Thoracic aorta (tissue), 2 donors: ENCODE data around the gene PCDHGA11. TPM values are rescaled to one million over a fixed set of nuclear protein-coding genes. Genes with fewer than 3 reads are reported as not detected.

Experiments used
- ATAC-seq: fragments of 150-250 bp; one replicate; pipeline ENCODE4 v1.8.0; 2017; ENCODE audit warnings: low read depth; ENCODE audit not compliant: insufficient number of reproducible peaks, low FRiP score
- DNase-seq: peaks from one replicate; pipeline ENCODE4 v3.0.0-alpha.2; 2020; ENCODE audit warnings: low spot score
- H3K27ac ChIP-seq, 2 donors: fragments of 200-600 bp; sonication (generic); 1 replicate in 1 of 2; 2 replicates in 1 of 2; pipeline ENCODE4 v1.5.1; 2016; ENCODE audit warnings: mild to moderate bottlenecking in 2 of 2, moderate library complexity in 2 of 2
- H3K27me3 ChIP-seq: fragments of 200-600 bp; sonication (generic); replicated peaks from 2 replicates; pipeline ENCODE4 v1.6.0; 2016; ENCODE audit warnings: mild to moderate bottlenecking; ENCODE audit not compliant: insufficient read depth
- H3K36me3 ChIP-seq: fragments of 200-600 bp; sonication (generic); one replicate; pipeline ENCODE4 v1.5.1; 2016
- H3K4me1 ChIP-seq, 2 donors: fragments of 200-600 bp; sonication (generic); 1 replicate in 1 of 2; 2 replicates in 1 of 2; pipeline versions ENCODE4 v1.5.1 to v1.6.0; 2016; ENCODE audit warnings: low read depth in 2 of 2, mild to moderate bottlenecking in 1 of 2; ENCODE audit not compliant: control insufficient read depth in 1 of 2
- H3K4me3 ChIP-seq: fragments of 200-600 bp; sonication (generic); 2 replicates; pipeline ENCODE4 v1.5.1; 2016; ENCODE audit warnings: mild to moderate bottlenecking
- H3K9me3 ChIP-seq: fragments of 200-600 bp; sonication (generic); 2 replicates; pipeline ENCODE4 v1.5.1; 2016
- CTCF ChIP-seq: fragments of 200-600 bp; sonication (generic); IDR thresholded peaks from one replicate; pipeline ENCODE4 v1.5.1; 2019; ENCODE audit warnings: antibody characterized with exemption
- total RNA-seq, 2 donors: library from RNA; depleted of rRNA; stranded (reverse); fragments of >200 nt; gene quantifications; one replicate each; pipeline versions ENCODE4 v1.1.0 to v1.2.3, GENCODE V29; 2016

The PCDHGA11 gene
- total RNA-seq, 2 donors from 2014 or later, result 10.4 to 11.6 TPM

DNA sequence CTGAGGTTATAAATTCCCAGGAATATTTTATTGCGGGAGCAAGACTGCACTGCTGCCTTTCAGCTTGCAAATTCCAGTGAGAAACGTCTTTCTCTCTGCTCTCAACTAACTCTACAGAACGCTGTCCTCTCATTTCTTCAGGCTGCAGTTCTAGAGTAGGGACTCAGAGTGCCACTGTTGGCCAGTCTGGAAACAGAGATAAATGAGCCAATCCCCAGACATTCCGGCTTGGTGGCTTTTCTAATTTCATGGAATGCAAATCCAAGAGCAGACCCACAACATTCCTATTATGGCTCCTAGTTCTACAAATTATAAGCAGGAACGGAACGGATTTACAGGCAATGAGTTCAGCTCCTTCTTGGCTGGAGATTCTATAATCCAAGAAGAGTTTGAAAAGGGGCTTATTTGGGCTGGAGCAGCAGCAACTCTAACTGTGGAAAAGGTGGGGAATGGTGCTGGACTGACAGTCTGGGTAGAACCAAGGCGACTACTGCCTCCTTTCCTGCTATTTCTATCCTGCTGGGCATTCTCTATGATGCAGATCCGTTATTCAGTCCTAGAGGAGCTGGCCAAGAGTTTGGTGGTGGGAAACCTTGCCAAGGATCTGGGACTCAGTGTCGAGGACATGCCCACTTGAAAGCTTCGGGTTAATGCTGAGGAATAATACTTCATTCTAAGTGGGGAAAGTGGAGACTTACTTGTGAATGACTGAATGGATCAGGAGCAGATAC is 18.7 kb downstream of the PCDHGA11 start:
- ATAC-seq (no peak), DNase-seq (no peak)
- Histone ChIP-seq H3K4me3 (no peak overlapping the region), H3K27me3 (no peaks in the 10 kb centered on the region), H3K27ac (no peak overlapping the region), H3K4me1 (no peaks in the 10 kb centered on the region), H3K9me3 (peaks cover 78% of the 10 kb centered on the region), H3K36me3 (peaks cover 6% of the 10 kb centered on the region)
- no peak for TF ChIP-seq CTCF

GRCh38 chr5:141440341-141440740 is 19.5 kb downstream of the PCDHGA11 start:
- H3K9me3 ChIP-seq, result peaks cover 78% of the 10 kb centered on the region
- DNase-seq, result no peak
- no peaks in the 10 kb centered on the region for H3K27me3 ChIP-seq
- no peak overlapping the region for H3K4me3 ChIP-seq
- H3K36me3 ChIP-seq, result peaks cover 6% of the 10 kb centered on the region
- no peaks in the 10 kb centered on the region for H3K4me1 ChIP-seq
- no peak for TF ChIP-seq CTCF
- ATAC-seq, result no peak
- no peak overlapping the region for H3K27ac ChIP-seq

GRCh38 chr5:141441571-141442170 is 20.8 kb downstream of the PCDHGA11 start:
- DNase-seq, result no peak
- Histone ChIP-seq H3K36me3 (peaks cover 6% of the 10 kb centered on the region), H3K27me3 (no peaks in the 10 kb centered on the region), H3K27ac (no peak overlapping the region), H3K9me3 (peaks cover 73% of the 10 kb centered on the region), H3K4me3 (no peak overlapping the region), H3K4me1 (no peaks in the 10 kb centered on the region)
- ATAC-seq, result no peak
- no peak for TF ChIP-seq CTCF

GRCh38 chr5:141465351-141465750 is 44.5 kb downstream of the PCDHGA11 start:
- Histone ChIP-seq H3K27ac (no peak overlapping the region), H3K27me3 (no peaks in the 10 kb centered on the region), H3K36me3 (no peaks in the 10 kb centered on the region), H3K4me1 (no peaks in the 10 kb centered on the region), H3K9me3 (no peaks in the 10 kb centered on the region), H3K4me3 (no peak overlapping the region)
- no peak for DNase-seq
- no peak for ATAC-seq
- no peak for TF ChIP-seq CTCF

Other genes with a start within 250 kb of the PCDHGA11 start
- gene PCDHB7, start 248.4 kb upstream of the PCDHGA11 start, total RNA-seq, result 1 to 10 TPM; 4.2 to 7.1 TPM
- 1 to 10 TPM in 1 of 2 donors, under 1 TPM in 1; 0.95 to 1.7 TPM for gene PCDHB8, start 243.3 kb upstream of the PCDHGA11 start, total RNA-seq
- 10 to 100 TPM in 1 of 2 donors, 1 to 10 TPM in 1; 9.1 to 11.6 TPM for gene PCDHB16, start 238.7 kb upstream of the PCDHGA11 start, total RNA-seq
- gene PCDHB9, start 233.9 kb upstream of the PCDHGA11 start, total RNA-seq, result 1 to 10 TPM; 4.2 to 9.6 TPM
- gene PCDHB10, start 228.7 kb upstream of the PCDHGA11 start, total RNA-seq, result 1 to 10 TPM; 6.1 to 9.1 TPM
- 10 to 100 TPM in 1 of 2 donors, 1 to 10 TPM in 1; 6.0 to 10.6 TPM for gene PCDHB11, start 221.4 kb upstream of the PCDHGA11 start, total RNA-seq
- gene PCDHB12, start 212.3 kb upstream of the PCDHGA11 start, total RNA-seq, result 1 to 10 TPM; 7.3 to 7.4 TPM
- gene PCDHB13, start 207.1 kb upstream of the PCDHGA11 start, total RNA-seq, result 10 to 100 TPM in 1 of 2 donors, 1 to 10 TPM in 1; 8.0 to 16.1 TPM
- 10 to 100 TPM; 10.2 to 14.6 TPM for gene PCDHB14, start 197.7 kb upstream of the PCDHGA11 start, total RNA-seq
- 10 to 100 TPM in 1 of 2 donors, 1 to 10 TPM in 1; 6.1 to 10.7 TPM for gene PCDHB15, start 175.7 kb upstream of the PCDHGA11 start, total RNA-seq
- gene SLC25A2, start 117.0 kb upstream of the PCDHGA11 start, total RNA-seq, result 1 to 10 TPM; 2.0 to 3.5 TPM
- gene TAF7, start 100.3 kb upstream of the PCDHGA11 start, total RNA-seq, result 10 to 100 TPM; 35.9 to 56.1 TPM
- 1 to 10 TPM in 1 of 2 donors, under 1 TPM in 1; 0.41 to 2.8 TPM for gene PCDHGA1, start 90.5 kb upstream of the PCDHGA11 start, total RNA-seq
- gene PCDHGA2, start 82.3 kb upstream of the PCDHGA11 start, total RNA-seq, result 10 to 100 TPM in 1 of 2 donors, 1 to 10 TPM in 1; 8.5 to 13.8 TPM
- 1 to 10 TPM; 5.3 to 9.1 TPM for gene PCDHGA3, start 77.2 kb upstream of the PCDHGA11 start, total RNA-seq
- 10 to 100 TPM in 1 of 2 donors, 1 to 10 TPM in 1; 6.8 to 11.4 TPM for gene PCDHGB1, start 71.0 kb upstream of the PCDHGA11 start, total RNA-seq
- gene PCDHGA4, start 66.0 kb upstream of the PCDHGA11 start, total RNA-seq, result 10 to 100 TPM; 11.4 TPM
- gene PCDHGB2, start 61.1 kb upstream of the PCDHGA11 start, total RNA-seq, result 10 to 100 TPM in 1 of 2 donors, 1 to 10 TPM in 1; 9.7 to 13.4 TPM
- 10 to 100 TPM in 1 of 2 donors, 1 to 10 TPM in 1; 9.5 to 12.5 TPM for gene PCDHGA5, start 56.9 kb upstream of the PCDHGA11 start, total RNA-seq
- gene PCDHGB3, start 50.8 kb upstream of the PCDHGA11 start, total RNA-seq, result 10 to 100 TPM; 11.2 to 15.4 TPM
- gene PCDHGA6, start 47.2 kb upstream of the PCDHGA11 start, total RNA-seq, result 10 to 100 TPM; 12.0 to 13.1 TPM
- gene PCDHGA7, start 38.3 kb upstream of the PCDHGA11 start, total RNA-seq, result 10 to 100 TPM; 11.9 to 12.2 TPM
- 10 to 100 TPM; 11.6 to 18.1 TPM for gene PCDHGB4, start 33.4 kb upstream of the PCDHGA11 start, total RNA-seq
- gene PCDHGA8, start 28.4 kb upstream of the PCDHGA11 start, total RNA-seq, result 10 to 100 TPM in 1 of 2 donors, 1 to 10 TPM in 1; 7.5 to 13.9 TPM
- 10 to 100 TPM; 20.8 to 26.3 TPM for gene PCDHGB5, start 23.1 kb upstream of the PCDHGA11 start, total RNA-seq
- gene PCDHGA9, start 18.3 kb upstream of the PCDHGA11 start, total RNA-seq, result 10 to 100 TPM; 12.0 to 18.6 TPM
- gene PCDHGB6, start 13.0 kb upstream of the PCDHGA11 start, total RNA-seq, result 10 to 100 TPM in 1 of 2 donors, 1 to 10 TPM in 1; 9.5 to 17.2 TPM
- gene PCDHGA10, start 8.1 kb upstream of the PCDHGA11 start, total RNA-seq, result 10 to 100 TPM; 11.1 to 14.4 TPM
- 10 to 100 TPM; 18.0 to 28.1 TPM for gene PCDHGB7, start 3.4 kb upstream of the PCDHGA11 start, total RNA-seq
- gene PCDHGA12, start 9.5 kb downstream of the PCDHGA11 start, total RNA-seq, result 10 to 100 TPM; 16.2 to 26.0 TPM
- 10 to 100 TPM; 61.3 to 99.9 TPM for gene PCDHGC3, start 54.9 kb downstream of the PCDHGA11 start, total RNA-seq
- 1 to 10 TPM; 6.4 to 7.9 TPM for gene PCDHGC4, start 64.0 kb downstream of the PCDHGA11 start, total RNA-seq
- 1 to 10 TPM; 5.7 to 6.9 TPM for gene PCDHGC5, start 68.0 kb downstream of the PCDHGA11 start, total RNA-seq
- 10 to 100 TPM; 91.0 to 93.1 TPM for gene DIAPH1, start 197.9 kb downstream of the PCDHGA11 start, total RNA-seq
- 10 to 100 TPM; 53.5 to 56.2 TPM for gene HDAC3, start 215.8 kb downstream of the PCDHGA11 start, total RNA-seq
- 1 to 10 TPM; 1.6 to 3.2 TPM for gene RELL2, start 215.9 kb downstream of the PCDHGA11 start, total RNA-seq
- gene FCHSD1, start 230.4 kb downstream of the PCDHGA11 start, total RNA-seq, result 10 to 100 TPM; 42.6 to 47.0 TPM